ENCODE results near the gene LRFN2.

The LRFN2 gene

DNA sequence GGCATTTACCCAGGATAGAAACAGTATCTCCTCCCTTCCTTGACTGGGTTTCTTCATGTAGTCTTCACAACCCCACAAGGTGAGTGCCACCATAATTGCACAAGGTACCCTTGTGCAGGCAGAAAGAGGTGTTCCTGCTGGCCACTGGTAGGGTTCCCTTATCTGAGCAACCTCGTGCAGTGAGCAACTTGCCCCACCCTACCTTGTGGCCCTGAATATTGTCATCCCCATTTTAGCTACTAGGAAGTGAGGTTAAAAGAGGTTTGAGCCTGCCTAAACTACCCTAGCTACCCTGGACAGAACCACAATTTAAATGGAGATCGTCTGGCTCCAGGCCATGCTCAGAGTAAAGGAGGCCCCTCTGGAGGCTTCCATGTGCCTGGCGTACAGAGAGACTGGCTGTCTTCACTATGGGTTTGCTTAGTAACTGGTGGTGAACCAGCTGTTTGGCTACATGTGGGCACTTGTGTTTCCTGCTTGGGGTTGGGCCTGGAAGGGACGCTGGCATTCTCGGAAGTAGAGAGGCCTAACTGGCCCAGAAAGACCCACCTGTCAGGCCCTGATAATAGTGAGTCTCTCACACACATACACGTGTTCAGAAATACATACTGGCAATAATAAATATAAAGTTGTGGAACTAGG lies 148.8 kb downstream of the LRFN2 start:
- Histone ChIP-seq H3K27ac (ENCODE audit: low read depth, low read length) (no peak overlapping the region), H3K4me1 (ENCODE audit: control insufficient read depth, insufficient read depth, low read length) (peaks cover 6% of the 10 kb centered on the region; the same call in 1 of the 2 replicates), H3K9ac (ENCODE audit: low read length) (no peak overlapping the region), H3K4me3 (ENCODE audit: low read depth, low read length) (no peak overlapping the region), H3K27me3 (ENCODE audit: control insufficient read depth, insufficient read depth, low read length) (no peaks in the 10 kb centered on the region), H3K9me3 (ENCODE audit: control insufficient read depth, insufficient read depth, low read depth, low read length) (peaks cover 16% of the 10 kb centered on the region), H3K36me3 (ENCODE audit: control insufficient read depth, insufficient read depth, low read length) (no peaks in the 10 kb centered on the region)

DNA sequence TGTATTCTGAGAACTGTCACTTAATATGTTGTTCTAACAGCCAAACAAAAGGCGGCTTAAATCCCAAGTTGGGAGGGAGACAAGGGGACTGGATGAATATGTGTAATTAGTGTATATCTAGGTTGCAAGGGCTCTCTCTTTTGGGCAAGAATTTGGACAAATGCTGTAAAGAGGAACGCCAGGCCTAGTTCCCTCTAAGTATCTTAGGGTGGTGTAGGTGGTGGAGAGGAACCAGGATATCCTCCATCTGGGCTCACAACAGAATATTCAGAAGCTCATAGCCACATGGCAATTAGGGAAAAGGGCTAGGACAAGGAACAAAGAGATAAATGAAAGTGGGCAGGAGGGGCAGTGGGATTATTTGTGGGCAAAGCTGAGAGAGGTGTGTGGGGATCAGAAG lies 149.5 kb downstream of the LRFN2 start:
- no peaks in the 10 kb centered on the region for H3K27me3 ChIP-seq (ENCODE audit: control insufficient read depth, insufficient read depth, low read length)
- peaks cover 6% of the 10 kb centered on the region; the same call in 1 of the 2 replicates for H3K4me1 ChIP-seq (ENCODE audit: control insufficient read depth, insufficient read depth, low read length)
- no peak overlapping the region for H3K4me3 ChIP-seq (ENCODE audit: low read depth, low read length)
- H3K27ac ChIP-seq (ENCODE audit: low read depth, low read length) = no peak overlapping the region
- no peak overlapping the region for H3K9ac ChIP-seq (ENCODE audit: low read length)
- no peaks in the 10 kb centered on the region for H3K36me3 ChIP-seq (ENCODE audit: control insufficient read depth, insufficient read depth, low read length)
- H3K9me3 ChIP-seq (ENCODE audit: control insufficient read depth, insufficient read depth, low read depth, low read length) = peaks cover 16% of the 10 kb centered on the region

DNA sequence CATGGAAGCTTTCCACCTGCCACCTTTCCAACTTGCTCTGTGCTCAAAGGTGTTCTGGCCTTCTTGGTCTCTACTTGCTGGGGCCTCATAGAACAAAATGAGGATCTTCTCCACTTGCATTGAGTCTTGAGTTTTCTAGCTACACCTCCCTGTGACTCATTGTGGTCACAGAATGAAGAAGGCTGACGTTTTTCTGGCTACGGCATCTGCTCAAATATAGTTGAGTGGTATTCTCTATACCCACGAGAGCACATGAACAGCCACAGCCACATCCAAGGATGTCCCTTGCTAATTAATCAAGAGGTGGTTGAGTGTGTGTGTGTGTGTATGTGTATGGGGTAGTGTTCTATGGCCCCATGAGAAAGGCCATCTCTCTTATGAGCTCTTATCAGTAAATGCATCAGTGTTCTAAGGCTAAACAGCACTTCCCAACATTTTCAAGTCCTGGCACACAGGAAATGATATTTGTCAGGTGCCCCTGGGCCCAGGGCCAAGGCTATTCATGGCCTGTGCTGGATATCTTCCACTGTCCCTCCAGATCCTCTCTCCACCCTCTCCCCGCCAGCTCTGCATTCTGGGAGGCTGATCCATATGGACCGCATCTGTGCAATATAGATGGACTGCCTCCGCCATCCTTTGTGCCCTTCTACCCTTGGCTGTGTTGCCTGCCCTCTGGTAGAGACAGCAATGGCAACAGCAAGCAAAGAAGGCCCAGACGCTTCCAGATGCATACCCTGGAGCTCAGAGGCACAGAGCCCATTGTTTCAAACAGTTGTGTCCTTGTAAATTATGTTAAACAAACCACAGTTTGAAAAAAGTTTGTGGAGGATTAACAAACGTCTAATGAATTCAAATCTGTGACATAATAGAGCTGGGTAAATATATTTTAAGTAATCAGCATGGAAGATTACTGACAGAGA lies 150.2 kb downstream of the LRFN2 start:
- H3K27ac ChIP-seq (ENCODE audit: low read depth, low read length) = no peak overlapping the region
- H3K9ac ChIP-seq (ENCODE audit: low read length) = no peak overlapping the region
- no peaks in the 10 kb centered on the region for H3K36me3 ChIP-seq (ENCODE audit: control insufficient read depth, insufficient read depth, low read length)
- H3K4me3 ChIP-seq (ENCODE audit: low read depth, low read length) = no peak overlapping the region
- peaks cover 16% of the 10 kb centered on the region for H3K9me3 ChIP-seq (ENCODE audit: control insufficient read depth, insufficient read depth, low read depth, low read length)
- peaks cover 6% of the 10 kb centered on the region; the same call in 1 of the 2 replicates for H3K4me1 ChIP-seq (ENCODE audit: control insufficient read depth, insufficient read depth, low read length)
- H3K27me3 ChIP-seq (ENCODE audit: control insufficient read depth, insufficient read depth, low read length) = no peaks in the 10 kb centered on the region

DNA sequence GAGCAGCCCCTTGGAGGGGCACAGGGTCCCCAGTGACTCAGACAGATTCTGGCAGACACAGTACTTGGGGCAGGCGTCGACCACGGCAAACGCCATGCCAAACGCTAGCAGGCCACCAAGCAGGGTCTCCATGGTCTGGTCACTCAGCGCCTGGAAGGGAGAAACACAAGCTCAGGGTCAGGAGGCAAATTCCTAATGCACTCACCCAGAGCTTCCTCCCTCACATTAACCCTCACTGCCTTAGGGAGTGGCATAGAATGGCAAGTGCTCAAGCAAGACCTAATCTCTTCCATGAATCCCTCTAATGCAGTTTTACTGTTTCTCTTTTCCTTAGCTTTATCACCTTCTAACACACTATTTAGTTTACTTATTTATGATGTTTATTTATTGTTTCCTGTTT lies 154.2 kb downstream of the LRFN2 start:
- Histone ChIP-seq H3K4me1 (ENCODE audit: control insufficient read depth, insufficient read depth, low read length) (no peaks in the 10 kb centered on the region), H3K9me3 (ENCODE audit: control insufficient read depth, insufficient read depth, low read depth, low read length) (peaks cover 16% of the 10 kb centered on the region), H3K27me3 (ENCODE audit: control insufficient read depth, insufficient read depth, low read length) (no peaks in the 10 kb centered on the region), H3K27ac (ENCODE audit: low read depth, low read length) (no peak overlapping the region), H3K9ac (ENCODE audit: low read length) (no peak overlapping the region), H3K36me3 (ENCODE audit: control insufficient read depth, insufficient read depth, low read length) (no peaks in the 10 kb centered on the region), H3K4me3 (ENCODE audit: low read depth, low read length) (no peak overlapping the region)

DNA sequence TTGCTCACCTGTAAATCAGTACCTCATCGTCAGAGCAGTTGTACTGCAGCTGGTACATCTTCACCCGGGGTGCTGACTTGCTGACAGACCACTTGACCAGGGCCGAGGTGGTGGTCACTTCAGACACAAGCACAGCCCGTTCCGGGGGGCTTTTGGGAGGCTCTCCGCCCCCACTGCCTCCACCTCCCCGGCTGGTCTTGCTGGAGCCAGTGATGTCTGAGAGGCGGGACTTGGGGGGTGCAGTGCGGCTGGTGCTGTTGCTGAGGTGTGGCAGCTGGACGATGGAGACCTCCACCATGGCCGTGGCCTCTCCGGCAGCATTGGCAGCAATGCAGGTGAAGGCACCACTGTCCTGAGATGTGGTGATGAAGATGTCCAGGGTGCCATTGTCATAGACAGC lies 155.5 kb downstream of the LRFN2 start:
- H3K36me3 ChIP-seq (ENCODE audit: control insufficient read depth, insufficient read depth, low read length) = no peaks in the 10 kb centered on the region
- H3K9me3 ChIP-seq (ENCODE audit: control insufficient read depth, insufficient read depth, low read depth, low read length) = peaks cover 7% of the 10 kb centered on the region
- H3K4me3 ChIP-seq (ENCODE audit: low read depth, low read length) = no peak overlapping the region
- no peak overlapping the region for H3K9ac ChIP-seq (ENCODE audit: low read length)
- H3K27me3 ChIP-seq (ENCODE audit: control insufficient read depth, insufficient read depth, low read length) = no peaks in the 10 kb centered on the region
- H3K27ac ChIP-seq (ENCODE audit: low read depth, low read length) = no peak overlapping the region
- H3K4me1 ChIP-seq (ENCODE audit: control insufficient read depth, insufficient read depth, low read length) = no peaks in the 10 kb centered on the region

DNA sequence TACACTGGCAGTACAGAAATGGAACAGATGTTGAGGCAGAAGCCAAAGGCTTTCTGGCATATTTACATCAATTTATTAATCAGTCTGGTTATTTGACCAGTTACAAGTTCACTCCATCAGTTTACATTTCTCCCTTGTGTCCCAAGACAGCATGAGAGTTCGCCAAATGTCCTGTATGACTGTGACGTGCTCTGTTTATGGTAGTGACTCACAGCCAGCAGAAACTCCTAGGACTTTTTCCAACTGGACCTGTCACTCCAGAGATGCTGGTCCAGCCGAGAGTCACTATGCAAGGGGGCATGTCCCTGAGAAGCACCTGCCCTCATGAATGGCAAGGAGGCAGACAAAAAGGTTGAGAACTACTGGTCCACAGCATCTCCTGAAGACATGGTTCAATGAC lies 160.0 kb downstream of the LRFN2 start:
- no peaks in the 10 kb centered on the region for H3K36me3 ChIP-seq (ENCODE audit: control insufficient read depth, insufficient read depth, low read length)
- H3K27ac ChIP-seq (ENCODE audit: low read depth, low read length) = no peak overlapping the region
- no peaks in the 10 kb centered on the region for H3K9me3 ChIP-seq (ENCODE audit: control insufficient read depth, insufficient read depth, low read depth, low read length)
- H3K27me3 ChIP-seq (ENCODE audit: control insufficient read depth, insufficient read depth, low read length) = no peaks in the 10 kb centered on the region
- H3K9ac ChIP-seq (ENCODE audit: low read length) = no peak overlapping the region
- no peaks in the 10 kb centered on the region for H3K4me1 ChIP-seq (ENCODE audit: control insufficient read depth, insufficient read depth, low read length)
- no peak overlapping the region for H3K4me3 ChIP-seq (ENCODE audit: low read depth, low read length)

DNA sequence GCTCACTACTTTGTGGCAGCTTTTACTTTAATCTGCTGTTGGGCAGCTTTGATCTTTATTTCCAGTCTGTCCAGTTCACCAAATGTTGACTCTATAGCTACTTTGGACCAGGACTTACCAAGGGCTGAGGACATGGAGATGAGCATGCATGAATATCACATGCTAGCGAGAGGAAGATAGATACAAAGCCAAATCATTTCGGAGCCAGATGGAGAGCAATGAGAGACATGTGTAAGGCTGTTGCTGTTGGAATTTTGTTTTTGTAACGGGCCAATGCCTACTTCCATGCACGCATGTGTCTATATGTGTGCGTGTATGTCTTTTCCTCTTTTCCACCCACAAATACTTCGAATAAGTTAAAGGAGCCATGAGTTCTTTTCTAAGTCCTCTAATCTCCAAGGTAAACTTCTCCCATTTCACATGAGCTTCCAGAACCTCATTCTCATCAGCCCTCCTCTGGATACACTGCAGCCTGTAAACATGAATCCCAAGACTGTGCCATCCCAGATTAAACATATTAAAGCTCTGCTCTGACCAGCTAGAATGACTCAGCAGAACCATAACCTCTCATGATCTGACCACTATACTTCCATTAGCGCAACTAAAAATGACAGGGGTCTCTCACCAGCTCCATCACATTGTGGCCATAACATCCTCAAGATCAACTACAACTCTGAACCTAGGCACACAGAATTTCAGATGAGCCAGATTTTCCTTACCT lies 160.7 kb downstream of the LRFN2 start:
- Histone ChIP-seq H3K4me3 (ENCODE audit: low read depth, low read length) (no peak overlapping the region), H3K4me1 (ENCODE audit: control insufficient read depth, insufficient read depth, low read length) (0 out of 2 replicates have a peak, but pooled peaks cover under 1% of the 10 kb centered on the region), H3K9ac (ENCODE audit: low read length) (no peak overlapping the region), H3K27ac (ENCODE audit: low read depth, low read length) (no peak overlapping the region), H3K27me3 (ENCODE audit: control insufficient read depth, insufficient read depth, low read length) (no peaks in the 10 kb centered on the region), H3K9me3 (ENCODE audit: control insufficient read depth, insufficient read depth, low read depth, low read length) (no peaks in the 10 kb centered on the region), H3K36me3 (ENCODE audit: control insufficient read depth, insufficient read depth, low read length) (no peaks in the 10 kb centered on the region)

DNA sequence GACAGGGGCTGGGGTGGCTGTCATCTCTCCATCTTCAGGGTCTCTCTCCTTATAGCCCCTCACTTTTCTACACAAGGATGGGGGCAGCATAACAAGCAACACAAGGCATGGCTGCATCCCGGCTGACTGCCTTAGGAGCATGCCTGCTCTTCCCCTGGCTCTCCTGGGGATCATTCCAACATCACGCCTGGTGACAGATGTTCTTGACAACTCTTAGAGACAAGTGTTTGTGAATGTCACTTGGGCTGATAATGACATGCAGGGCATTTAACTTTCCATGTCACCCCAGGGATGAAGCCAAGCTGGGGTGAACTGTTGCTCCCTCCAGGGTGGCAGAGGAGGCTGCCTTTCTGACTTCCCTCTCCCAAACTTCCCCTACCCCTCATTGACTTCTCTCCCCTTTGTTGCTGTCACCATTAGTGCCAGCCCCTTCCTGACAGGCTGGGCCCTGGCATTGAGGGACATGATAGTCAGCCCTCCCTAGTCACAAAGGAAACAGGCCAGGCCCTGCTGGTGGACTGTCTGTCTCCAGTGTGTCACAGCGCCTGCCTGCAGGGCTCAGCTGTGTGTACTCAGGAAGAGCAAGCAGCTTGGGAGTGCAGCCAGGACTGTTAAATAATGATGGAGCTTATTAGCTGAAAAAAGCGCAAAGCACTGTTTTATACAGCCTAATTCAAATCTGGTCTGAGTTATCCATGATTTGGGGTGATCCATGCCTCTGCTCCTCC lies 161.8 kb downstream of the LRFN2 start:
- Histone ChIP-seq H3K27me3 (ENCODE audit: control insufficient read depth, insufficient read depth, low read length) (no peaks in the 10 kb centered on the region), H3K9me3 (ENCODE audit: control insufficient read depth, insufficient read depth, low read depth, low read length) (no peaks in the 10 kb centered on the region), H3K4me3 (ENCODE audit: low read depth, low read length) (no peak overlapping the region), H3K4me1 (ENCODE audit: control insufficient read depth, insufficient read depth, low read length) (peaks cover 12% of the 10 kb centered on the region), H3K36me3 (ENCODE audit: control insufficient read depth, insufficient read depth, low read length) (no peaks in the 10 kb centered on the region), H3K27ac (ENCODE audit: low read depth, low read length) (no peak overlapping the region), H3K9ac (ENCODE audit: low read length) (no peak overlapping the region)

DNA sequence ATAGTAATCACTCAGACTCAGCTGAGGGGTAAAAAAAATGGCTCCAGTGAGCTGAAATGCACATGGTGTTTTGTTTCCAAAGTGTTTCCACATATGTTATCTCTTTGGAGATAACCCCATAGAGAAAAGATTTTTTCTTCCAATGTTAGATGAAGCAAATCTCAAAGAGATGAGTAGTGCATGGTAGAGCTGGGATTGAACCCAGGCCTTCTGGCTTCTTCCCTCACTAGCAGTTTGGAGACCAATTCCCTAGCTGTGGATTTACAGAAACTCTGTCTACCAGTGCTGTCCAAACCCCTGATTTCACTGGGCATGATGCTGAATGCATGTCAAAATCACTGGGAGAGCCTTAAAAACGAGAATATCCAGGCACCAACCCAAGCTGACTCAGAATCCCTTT lies 165.1 kb downstream of the LRFN2 start:
- Histone ChIP-seq H3K9me3 (ENCODE audit: control insufficient read depth, insufficient read depth, low read depth, low read length) (no peaks in the 10 kb centered on the region), H3K27ac (ENCODE audit: low read depth, low read length) (no peak overlapping the region), H3K4me1 (ENCODE audit: control insufficient read depth, insufficient read depth, low read length) (peaks cover 31% of the 10 kb centered on the region), H3K27me3 (ENCODE audit: control insufficient read depth, insufficient read depth, low read length) (no peaks in the 10 kb centered on the region), H3K36me3 (ENCODE audit: control insufficient read depth, insufficient read depth, low read length) (no peaks in the 10 kb centered on the region), H3K9ac (ENCODE audit: low read length) (no peak overlapping the region), H3K4me3 (ENCODE audit: low read depth, low read length) (no peak overlapping the region)

DNA sequence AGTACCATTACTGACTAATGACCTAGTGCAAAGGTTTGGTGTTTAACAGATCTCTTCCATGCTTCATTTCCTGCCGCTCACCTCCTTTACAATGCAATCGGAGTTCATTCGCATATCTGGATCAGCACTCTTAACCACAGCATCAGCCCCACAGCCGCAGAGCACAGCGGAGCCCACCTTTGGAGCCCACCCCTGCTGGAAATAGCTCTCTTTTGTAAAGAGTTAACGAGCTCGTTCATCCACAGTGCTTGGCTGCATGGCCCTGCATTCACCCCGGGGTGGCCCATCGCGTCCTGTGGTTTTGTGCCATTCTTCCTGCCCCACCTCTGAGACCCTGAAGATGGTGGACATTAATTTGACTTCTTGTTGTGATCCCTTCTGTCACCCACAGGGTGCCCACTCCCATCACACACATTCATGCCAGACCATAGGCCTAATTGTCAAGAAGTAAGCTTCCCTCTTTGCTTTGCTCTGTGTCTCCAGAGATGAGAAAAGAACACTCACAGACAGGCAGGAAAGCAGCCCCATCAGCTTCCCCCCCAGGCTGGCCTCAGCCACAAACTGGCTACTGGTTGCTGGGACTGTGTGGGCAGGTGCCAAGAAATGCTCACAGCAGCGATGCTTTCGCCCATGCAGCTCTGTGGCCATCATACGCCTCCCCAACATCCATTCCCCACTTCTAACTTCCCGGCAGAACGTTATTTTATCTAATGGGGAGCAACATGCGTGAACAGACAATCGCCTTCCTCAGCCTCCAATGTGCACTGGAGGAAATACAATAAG lies 167.0 kb downstream of the LRFN2 start:
- no peaks in the 10 kb centered on the region for H3K9me3 ChIP-seq (ENCODE audit: control insufficient read depth, insufficient read depth, low read depth, low read length)
- H3K4me1 ChIP-seq (ENCODE audit: control insufficient read depth, insufficient read depth, low read length) = peaks cover 31% of the 10 kb centered on the region
- no peaks in the 10 kb centered on the region for H3K36me3 ChIP-seq (ENCODE audit: control insufficient read depth, insufficient read depth, low read length)
- H3K27ac ChIP-seq (ENCODE audit: low read depth, low read length) = no peak overlapping the region
- peak overlapping the region; percentile 25; the same call in 1 of the 2 replicates for H3K4me3 ChIP-seq (ENCODE audit: low read depth, low read length)
- H3K27me3 ChIP-seq (ENCODE audit: control insufficient read depth, insufficient read depth, low read length) = no peaks in the 10 kb centered on the region
- H3K9ac ChIP-seq (ENCODE audit: low read length) = no peak overlapping the region

All from HUES6 (cell line).